NCI-H524 (cell line): ENCODE results near the gene ABCA1.
"Not testable (repeated sequence)": the region's sequence is repeated elsewhere in the genome, so short reads cannot be mapped to it uniquely, and the experiment has no call there.

Experiments used
- DNase-seq, 2 experiments: peaks; one replicate each; lab custom pipeline; 2025; lab: John Stamatoyannopoulos, UW

The ABCA1 gene

GRCh38 chr9:104869811-104870210, 58.1 kb downstream of the ABCA1 start:
- no peak for DNase-seq

GRCh38 chr9:104868687-104869404, 59.1 kb downstream of the ABCA1 start:
- peak; percentile 83 to 89 for DNase-seq

DNA sequence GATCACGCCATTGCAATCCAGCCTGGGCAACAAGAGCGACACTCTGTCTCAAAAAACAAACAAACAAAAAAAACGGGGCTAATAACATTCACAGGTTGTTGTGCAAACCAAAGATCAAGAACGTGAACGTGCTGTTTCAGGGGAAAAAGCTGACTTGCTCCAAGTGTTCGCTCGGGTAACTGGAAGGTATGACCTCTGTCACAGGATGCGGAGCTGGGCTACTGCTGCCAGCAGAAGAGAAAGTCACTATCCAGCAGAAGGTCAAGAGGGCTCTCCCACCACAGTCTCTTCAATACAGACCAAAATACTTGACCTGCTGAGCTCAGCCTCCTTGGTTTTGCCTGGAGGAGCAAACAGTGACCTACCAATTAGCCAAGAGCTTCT, 59.7 kb downstream of the ABCA1 start:
- no peak for DNase-seq

GRCh38 chr9:104866191-104866590, 61.8 kb downstream of the ABCA1 start:
- DNase-seq, result no peak

DNA sequence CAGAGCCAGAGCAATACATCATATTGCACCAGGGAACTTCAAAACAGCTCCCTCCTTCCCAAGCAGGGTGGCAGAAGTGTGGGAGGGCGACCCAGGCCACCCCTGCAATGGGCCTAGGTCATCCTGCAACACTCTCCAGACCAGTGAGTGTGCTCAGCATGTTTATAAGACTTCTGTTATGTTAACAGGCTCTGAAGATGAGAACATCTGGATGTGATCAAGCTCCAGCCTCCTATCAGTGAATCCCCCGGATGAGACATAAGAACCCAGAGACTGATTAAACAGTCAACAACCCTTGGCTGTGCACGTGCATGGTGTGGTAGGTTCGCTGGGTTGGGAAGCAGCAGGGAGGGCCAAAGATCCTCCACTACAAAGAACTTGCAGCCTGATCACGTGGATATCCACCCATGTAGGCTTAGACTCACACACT, 63.3 kb downstream of the ABCA1 start:
- DNase-seq, result no peak

DNA sequence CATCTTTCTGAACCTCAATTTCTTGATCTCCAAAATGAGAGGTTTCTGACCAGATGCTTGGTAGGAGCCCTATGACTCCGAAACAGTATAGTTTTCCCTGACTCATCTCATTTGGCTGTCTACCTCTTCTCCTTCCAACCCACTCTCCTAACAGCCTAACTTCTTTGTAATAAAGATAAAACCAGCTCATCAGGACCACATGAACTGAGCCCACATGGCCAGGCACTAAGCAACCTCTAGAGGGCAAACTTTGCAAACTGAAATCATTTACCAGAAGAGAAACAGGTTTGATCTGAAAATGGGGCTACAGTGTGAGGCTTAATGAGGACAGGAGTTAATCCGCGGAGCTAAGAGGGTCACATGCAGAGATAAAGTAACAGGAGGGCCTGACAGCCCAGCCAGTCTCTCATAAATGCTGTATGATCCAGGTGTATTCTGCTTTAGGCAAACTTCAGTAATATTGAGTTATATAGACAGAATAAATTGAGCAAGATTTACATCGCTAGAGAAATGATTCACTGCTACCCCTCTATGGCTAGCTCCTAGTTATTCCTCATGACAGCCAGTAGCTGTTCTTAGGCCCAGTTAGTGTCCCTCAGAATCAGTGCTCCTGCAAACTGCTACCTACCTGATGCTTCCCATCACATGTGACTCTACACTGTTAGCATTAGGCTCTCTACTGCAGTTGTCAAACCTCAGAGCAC, 64.6 kb downstream of the ABCA1 start:
- peak; percentile 94 to 98 for DNase-seq

- no peak for DNase-seq
These were observed 66.6 kb downstream of the ABCA1 start for GRCh38 chr9:104861397-104861796.

GRCh38 chr9:104860263-104860662, 67.7 kb downstream of the ABCA1 start:
- no peak for DNase-seq

DNA sequence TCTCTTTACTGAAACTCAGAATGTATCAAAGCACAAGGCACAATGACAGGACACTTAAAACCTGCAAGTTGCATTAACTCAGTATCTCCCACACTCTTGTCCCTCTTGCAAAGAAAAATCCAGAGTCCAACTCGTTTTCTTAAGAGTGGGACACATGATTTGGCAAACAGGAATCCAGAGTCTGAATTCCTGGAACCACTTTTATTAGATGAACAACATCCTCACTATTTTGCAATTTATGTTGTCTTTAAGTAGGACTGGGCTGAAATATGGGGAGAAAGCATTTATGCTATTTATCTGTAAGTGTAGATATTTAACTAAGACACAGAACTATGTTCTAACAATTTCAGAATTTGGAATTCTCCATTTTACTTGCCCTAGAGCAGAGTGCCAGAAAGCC, 69.1 kb downstream of the ABCA1 start:
- DNase-seq, result no peak

DNA sequence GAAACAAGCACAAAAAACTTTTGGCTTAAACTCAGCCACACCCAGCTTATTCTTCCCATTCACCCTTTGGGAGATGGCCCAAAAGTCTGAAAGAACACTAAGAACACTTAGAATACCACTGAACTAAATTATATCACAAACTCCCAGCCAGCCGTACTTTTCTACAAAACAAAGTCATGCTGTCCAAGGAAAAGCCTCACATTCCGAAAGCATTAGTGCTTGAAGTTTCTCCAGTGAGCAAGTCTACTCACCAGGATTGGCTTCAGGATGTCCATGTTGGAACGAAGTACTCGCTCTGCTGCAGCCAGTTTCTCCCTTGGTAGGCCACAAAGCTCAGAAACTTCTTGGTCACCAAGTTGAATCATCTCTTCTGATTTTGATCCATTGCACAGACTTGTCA, 69.7 kb downstream of the ABCA1 start:
- DNase-seq, result no peak

GRCh38 chr9:104856413-104856941, 71.5 kb downstream of the ABCA1 start:
- peak; percentile 27 to 84 for DNase-seq

DNA sequence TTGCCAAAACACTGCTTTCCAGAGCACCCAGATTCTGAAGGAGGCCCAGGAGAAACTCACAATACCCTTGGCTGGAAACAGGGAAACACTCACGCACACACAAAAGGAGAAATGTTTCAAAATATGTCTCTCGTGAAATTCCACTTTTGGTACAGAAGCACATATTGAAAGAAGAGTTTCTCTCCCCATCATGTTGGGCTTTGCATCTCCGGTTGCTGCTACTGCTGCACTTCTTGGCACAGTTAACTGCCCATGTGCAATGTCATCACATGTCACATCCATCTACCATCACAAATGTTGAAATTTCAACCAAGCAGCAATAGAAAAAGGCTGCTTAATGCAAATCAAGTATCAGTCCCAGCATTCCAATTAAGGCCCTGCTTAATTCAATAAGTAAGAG, 72.1 kb downstream of the ABCA1 start:
- no peak for DNase-seq

GRCh38 chr9:104855258-104855657, 72.7 kb downstream of the ABCA1 start:
- not testable (repeated sequence) for DNase-seq

GRCh38 chr9:104854613-104855012, 73.3 kb downstream of the ABCA1 start:
- no peak for DNase-seq

DNA sequence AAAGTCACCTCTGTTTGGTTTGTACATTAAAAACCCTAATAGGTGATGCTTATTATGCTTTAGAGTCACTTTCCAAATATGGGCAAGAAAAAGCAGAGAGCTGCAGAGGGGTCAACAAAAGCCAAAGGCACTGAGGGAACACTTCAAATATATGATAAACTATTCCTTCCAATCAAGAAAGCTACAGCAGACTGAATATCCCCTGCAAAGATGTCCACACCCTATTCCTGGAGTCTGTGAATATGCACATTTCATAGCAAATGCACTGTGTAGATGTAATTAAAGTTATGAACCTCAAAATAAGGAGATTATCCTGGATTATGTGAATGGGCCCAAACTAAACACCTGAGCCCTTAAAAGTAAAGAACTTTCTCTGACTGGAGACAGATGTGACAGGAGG, 74.3 kb downstream of the ABCA1 start:
- peak; percentile 76 to 89 for DNase-seq

DNA sequence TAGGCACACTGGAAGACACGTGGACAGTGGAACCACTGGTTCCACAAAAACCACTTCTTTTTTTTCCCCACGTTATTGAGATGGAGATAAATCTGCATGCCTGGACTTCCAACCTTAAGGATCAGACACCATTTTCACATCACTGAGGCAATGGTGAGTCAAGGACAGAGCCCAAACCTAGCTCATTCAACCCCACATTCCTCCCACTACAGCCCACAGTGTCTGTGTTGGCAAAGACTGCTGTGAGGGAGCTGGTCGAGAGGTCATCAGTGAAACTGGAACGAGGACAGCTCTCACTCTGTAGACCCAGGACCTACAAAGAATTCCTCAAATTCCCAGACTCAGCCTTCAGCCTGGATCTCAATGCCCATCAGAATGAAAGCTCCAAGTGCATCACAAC, 74.8 kb downstream of the ABCA1 start:
- DNase-seq, result no peak

DNA sequence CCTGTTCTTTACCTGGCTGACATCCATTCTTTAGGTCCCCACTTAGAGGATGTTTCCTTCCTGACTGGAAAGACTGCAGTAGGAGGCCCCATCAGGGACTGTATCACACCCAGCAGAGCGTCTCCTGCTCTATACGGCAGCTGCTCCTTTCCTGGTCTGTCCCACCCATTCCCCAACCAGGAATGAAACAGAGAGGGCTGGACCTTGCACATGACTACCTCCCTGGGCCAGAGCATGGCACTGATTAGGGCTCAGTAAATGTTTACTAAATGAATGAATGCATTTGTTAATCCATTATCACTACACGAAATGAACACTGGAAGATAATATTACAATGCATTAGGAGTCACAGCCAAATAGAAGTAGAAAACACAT, 76.4 kb downstream of the ABCA1 start:
- DNase-seq, result no peak

DNA sequence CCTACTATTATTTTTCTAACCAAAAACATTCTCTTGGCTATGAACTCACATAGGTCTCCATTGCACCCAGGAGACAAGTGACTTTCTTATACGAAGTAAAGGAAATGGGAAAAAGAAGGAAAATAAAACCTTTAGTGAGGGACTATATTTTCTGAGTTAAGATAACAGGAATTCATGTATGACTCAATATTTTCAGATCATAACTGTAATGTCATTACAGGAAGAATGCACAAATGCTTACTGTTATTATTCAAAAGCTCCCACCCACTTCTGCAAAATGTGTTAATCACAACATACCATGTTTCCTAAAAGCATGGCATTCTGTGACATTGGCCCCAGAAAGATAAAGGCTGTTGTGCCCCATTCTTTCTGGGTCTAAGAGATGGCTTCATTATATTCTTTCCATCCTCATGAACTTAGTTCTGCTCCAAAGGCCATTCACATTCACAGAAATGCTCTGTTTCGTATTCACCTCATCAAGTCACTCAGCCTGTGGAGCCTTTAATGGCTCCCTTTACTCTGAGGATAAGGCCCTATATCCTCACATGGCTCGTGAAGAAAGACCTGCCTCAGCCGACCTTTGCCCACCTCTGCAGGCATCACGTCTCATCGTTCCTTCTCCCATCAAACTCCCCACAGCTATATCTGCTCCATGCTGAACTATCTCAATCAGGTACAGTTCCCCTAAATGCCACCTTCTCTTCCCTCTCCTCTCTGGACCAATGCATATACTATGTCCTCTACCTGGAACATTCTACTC, 77.0 kb downstream of the ABCA1 start:
- DNase-seq, result no peak

DNA sequence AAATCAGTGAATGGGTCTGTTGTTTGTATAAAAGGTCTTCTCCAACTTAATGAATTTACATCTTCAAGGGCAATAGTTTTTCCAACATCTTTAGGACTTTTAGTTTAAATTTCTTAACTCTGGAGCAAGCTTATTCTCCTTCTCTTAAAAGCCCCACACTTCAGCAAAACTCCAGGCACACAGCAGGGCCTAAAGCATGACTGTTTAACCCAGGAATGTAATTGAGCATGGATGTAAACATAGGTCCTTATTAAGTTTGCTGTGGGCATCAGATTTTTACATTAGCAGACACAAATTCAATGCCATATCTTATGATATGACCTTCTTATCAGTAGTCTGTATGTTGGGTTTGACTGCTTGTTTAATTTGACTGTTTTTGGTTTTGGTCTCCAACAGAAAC, 78.9 kb downstream of the ABCA1 start:
- DNase-seq, result no peak

DNA sequence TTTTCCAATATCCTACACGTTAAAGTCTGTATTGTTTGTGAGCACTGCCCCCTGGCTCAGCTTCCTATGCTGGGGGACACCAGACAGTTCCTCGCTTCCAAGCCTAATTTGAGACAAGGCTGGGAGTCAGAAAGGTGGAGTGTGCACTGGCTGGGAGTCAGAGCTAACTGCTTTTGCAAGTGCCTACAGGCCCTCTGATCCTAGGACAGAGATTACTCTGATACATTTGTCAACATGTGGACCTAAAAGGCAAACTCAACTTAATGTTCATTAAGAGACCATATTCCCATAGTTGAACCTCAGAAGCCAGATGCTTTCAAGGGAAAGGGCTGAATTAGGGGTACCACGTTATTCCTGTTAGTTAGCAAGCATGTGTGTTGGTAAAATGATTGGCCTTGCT, 83.2 kb downstream of the ABCA1 start:
- DNase-seq, result no peak

- DNase-seq, result no peak
These were observed 84.2 kb downstream of the ABCA1 start for GRCh38 chr9:104843644-104844240.

DNA sequence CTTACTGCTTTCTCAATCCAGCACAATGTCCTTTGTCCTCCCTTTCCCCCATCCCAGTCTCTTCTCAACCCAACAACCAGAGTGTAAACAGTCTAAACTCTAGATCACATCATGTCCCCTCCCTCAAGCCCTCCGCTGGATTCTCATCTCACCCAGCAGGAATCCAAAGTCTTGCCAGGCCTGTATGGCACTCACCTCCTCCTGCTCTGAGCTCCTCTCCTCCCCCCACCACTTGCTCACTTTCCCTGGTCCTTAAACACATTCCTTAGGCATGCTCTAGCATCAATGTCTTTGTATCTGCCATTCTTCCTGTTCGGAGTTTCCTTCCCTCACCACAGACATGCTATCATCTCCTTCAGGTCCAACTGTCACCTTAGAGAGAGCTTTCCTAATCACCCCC, 85.3 kb downstream of the ABCA1 start:
- no peak for DNase-seq
